Endothelial cell (in vitro differentiated cells): ENCODE data around the gene SPOCK1. TPM values are rescaled to one million over a fixed set of nuclear protein-coding genes. Genes with fewer than 3 reads are reported as not detected.
A peak's percentile ranks its signal among the peaks of the same experiment; 100 is the strongest.

Experiments
- DNase-seq: peaks from one replicate; pipeline ENCODE4 v3.0.0; 2021; ENCODE audit warnings: low spot score
- H3K27ac Mint-ChIP-seq: one replicate; pipeline ENCODE4 v1.8.0; 2021; ENCODE audit warnings: mixed read lengths, inconsistent platforms; ENCODE audit not compliant: unreplicated experiment
- H3K27me3 Mint-ChIP-seq: one replicate; pipeline ENCODE4 v1.8.0; 2021; ENCODE audit warnings: mild to moderate bottlenecking, moderate library complexity, mixed read lengths, inconsistent platforms; ENCODE audit not compliant: unreplicated experiment
- H3K36me3 Mint-ChIP-seq: one replicate; pipeline ENCODE4 v1.8.0; 2021; ENCODE audit warnings: mild to moderate bottlenecking, low read depth, mixed read lengths, inconsistent platforms; ENCODE audit not compliant: unreplicated experiment
- H3K4me1 Mint-ChIP-seq: one replicate; pipeline ENCODE4 v1.8.0; 2021; ENCODE audit warnings: mild to moderate bottlenecking, mixed read lengths, inconsistent platforms; ENCODE audit not compliant: unreplicated experiment
- H3K4me3 Mint-ChIP-seq: one replicate; pipeline ENCODE4 v1.8.0; 2021; ENCODE audit warnings: mild to moderate bottlenecking, mixed read lengths, inconsistent platforms; ENCODE audit not compliant: unreplicated experiment
- H3K9me3 Mint-ChIP-seq: one replicate; pipeline ENCODE4 v1.8.0; 2021; ENCODE audit warnings: mixed read lengths, inconsistent platforms; ENCODE audit not compliant: unreplicated experiment
- total RNA-seq: library from RNA; stranded (reverse); fragmentation: NEBNext Ultra II Directional; extraction: Animal tissue kit (Norgen Biotek cat#: 25700); gene quantifications from one replicate; pipeline ENCODE4 v1.2.1, GENCODE V29; 2021; ENCODE audit not compliant: unreplicated experiment
- TF ChIP-seq, protein P1 (sequence below): fragments of 200-600 bp; sonication (generic); IDR thresholded peaks from one replicate; pipeline ENCODE4 v1.5.0; 2021; ENCODE audit warnings: antibody characterized with exemption; ENCODE audit not compliant: unreplicated experiment

Gene SPOCK1
- total RNA-seq, 1 donor from 2014 or later: 8.7 TPM

DNA sequence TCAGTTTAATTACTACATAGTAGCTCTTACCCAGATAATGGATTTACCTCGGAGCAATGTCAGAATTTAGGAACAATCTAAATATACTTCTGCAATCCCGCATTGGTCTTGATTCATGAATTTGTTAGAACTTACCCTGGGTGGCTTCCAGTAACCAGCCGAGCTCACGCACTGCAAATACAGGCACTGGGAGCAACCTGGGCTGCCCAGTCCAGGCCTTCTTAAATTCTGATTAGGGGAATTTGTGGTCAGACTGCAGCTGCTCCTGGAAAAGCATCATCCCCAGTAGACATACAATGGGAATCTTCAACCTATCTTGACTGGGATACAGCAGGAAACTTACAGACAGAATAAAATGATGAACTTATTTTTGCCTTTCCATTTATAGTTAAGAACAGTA is 270.3 kb downstream of the SPOCK1 start:
- Mint-ChIP-seq H3K27ac (no peak overlapping the region), H3K36me3 (no peaks in the 10 kb centered on the region), H3K4me3 (no peak overlapping the region), H3K9me3 (no peaks in the 10 kb centered on the region), H3K27me3 (no peaks in the 10 kb centered on the region), H3K4me1 (no peaks in the 10 kb centered on the region)
- TF ChIP-seq, protein P1, sequence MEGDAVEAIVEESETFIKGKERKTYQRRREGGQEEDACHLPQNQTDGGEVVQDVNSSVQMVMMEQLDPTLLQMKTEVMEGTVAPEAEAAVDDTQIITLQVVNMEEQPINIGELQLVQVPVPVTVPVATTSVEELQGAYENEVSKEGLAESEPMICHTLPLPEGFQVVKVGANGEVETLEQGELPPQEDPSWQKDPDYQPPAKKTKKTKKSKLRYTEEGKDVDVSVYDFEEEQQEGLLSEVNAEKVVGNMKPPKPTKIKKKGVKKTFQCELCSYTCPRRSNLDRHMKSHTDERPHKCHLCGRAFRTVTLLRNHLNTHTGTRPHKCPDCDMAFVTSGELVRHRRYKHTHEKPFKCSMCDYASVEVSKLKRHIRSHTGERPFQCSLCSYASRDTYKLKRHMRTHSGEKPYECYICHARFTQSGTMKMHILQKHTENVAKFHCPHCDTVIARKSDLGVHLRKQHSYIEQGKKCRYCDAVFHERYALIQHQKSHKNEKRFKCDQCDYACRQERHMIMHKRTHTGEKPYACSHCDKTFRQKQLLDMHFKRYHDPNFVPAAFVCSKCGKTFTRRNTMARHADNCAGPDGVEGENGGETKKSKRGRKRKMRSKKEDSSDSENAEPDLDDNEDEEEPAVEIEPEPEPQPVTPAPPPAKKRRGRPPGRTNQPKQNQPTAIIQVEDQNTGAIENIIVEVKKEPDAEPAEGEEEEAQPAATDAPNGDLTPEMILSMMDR: no peak
- DNase-seq: no peak

DNA sequence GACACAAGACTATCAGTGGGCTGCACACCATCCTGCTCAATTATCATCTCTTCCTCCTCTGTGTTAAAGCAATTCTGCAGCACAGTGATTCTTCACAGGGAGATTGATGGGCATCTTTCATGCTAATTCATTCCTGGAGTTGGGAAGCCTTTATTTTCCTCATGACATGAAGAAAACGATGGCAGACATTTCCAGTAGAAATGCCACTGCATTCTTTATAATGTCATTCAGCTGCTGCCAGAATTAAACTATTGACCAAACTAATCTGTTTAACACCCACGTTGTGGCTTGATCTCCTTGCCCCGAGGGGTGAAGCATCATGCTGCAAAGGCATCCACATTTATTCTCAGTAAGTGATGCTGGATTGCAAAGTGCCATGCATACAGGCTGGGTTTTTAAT is 273.0 kb downstream of the SPOCK1 start:
- TF ChIP-seq, protein P1: no peak
- H3K27ac Mint-ChIP-seq: no peak overlapping the region
- H3K27me3 Mint-ChIP-seq: no peaks in the 10 kb centered on the region
- no peak overlapping the region for H3K4me3 Mint-ChIP-seq
- peaks cover 2% of the 10 kb centered on the region for H3K4me1 Mint-ChIP-seq
- no peaks in the 10 kb centered on the region for H3K36me3 Mint-ChIP-seq
- no peak for DNase-seq
- no peaks in the 10 kb centered on the region for H3K9me3 Mint-ChIP-seq

DNA sequence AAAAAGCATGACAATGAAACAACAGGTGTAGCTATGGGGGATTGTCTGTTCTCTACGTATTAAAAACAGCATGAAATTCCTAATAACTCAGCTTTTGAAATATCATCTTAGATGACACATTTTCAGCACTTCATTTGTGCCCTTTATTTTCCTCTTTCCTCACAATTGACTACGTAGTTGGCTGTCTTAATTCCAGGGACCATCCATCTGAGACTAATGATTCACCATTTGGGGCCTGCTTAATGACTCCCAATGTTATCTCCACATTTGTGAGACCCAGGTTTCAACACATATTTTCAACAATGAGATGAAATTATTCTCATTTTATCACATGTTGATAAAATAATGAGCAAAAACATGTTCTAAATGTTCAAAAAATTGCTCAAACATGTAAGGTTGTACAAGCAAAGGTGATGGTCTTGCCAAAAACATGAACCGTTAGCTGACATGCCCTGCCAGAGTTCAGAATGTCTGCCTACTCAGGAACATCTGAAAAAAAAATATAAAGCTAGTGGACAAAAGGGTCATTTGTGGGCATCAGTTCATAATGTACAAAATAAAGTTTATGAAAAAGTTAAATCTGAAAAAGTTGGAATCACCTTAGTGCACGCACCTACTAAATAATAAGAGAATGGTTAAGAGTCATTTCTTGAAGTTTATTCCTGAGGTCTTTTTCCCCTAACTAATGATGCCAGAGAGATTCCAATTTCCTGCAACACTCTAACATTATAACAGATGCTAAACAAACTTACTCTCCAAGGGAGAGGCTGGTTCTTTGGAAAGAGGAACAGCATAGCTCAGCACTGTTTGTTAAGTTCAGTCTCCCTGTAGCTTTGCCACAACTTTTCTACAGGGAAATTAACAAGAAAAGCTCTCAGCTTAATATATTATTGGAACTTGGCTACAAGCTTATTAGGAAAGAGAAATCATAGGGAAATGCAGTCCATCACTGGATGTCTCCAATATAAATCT is 275.5 kb downstream of the SPOCK1 start:
- Mint-ChIP-seq H3K27ac (no peak overlapping the region), H3K9me3 (no peaks in the 10 kb centered on the region), H3K4me1 (peaks cover 2% of the 10 kb centered on the region), H3K27me3 (no peaks in the 10 kb centered on the region), H3K4me3 (no peak overlapping the region), H3K36me3 (no peaks in the 10 kb centered on the region)
- DNase-seq: no peak
- TF ChIP-seq, protein P1: no peak

DNA sequence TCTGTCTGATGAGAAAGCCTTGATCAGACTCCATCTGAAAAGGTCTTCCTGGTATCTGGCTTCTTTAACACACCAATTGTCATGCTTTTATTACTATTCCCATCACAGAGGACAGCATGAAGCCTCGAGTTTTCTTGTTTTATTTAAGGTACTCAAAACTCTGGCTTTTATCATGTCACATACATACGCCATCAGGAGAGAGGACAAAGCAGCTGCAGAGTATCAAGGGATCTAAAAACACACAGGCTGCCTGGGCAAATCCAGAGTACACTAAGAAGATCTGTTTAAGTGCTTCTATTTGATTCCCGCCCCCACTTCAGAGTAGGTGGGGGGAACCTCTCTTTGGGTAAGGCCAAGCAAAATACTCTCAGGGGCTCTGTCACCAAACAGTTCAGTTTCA is 277.2 kb downstream of the SPOCK1 start:
- H3K36me3 Mint-ChIP-seq: no peaks in the 10 kb centered on the region
- no peak overlapping the region for H3K4me3 Mint-ChIP-seq
- TF ChIP-seq, protein P1: no peak
- no peaks in the 10 kb centered on the region for H3K9me3 Mint-ChIP-seq
- H3K27ac Mint-ChIP-seq: no peak overlapping the region
- peaks cover 2% of the 10 kb centered on the region for H3K4me1 Mint-ChIP-seq
- H3K27me3 Mint-ChIP-seq: no peaks in the 10 kb centered on the region
- DNase-seq: no peak

DNA sequence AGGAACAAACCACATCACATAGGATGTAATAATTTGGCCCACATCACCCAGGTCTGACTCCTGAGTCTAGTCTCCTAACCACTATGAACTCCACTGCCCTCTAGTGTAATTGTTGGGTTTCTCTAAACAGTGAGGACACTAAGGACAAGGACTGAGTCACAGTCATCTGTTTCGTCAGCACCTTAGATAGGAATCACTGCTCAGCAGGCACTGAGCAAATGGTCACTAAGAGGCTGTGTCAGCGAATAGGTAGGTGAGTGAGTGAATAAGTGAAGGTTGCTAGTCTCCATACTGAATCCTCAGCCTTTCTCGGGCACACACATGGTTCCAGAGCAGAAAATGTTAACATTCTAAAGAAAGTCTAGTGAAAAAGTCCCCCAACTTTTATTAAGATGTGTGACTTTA is 278.6 kb downstream of the SPOCK1 start:
- H3K27me3 Mint-ChIP-seq: peaks cover 3% of the 10 kb centered on the region
- no peak overlapping the region for H3K27ac Mint-ChIP-seq
- DNase-seq: peak; percentile 14
- peaks cover 3% of the 10 kb centered on the region for H3K36me3 Mint-ChIP-seq
- H3K4me3 Mint-ChIP-seq: no peak overlapping the region
- H3K4me1 Mint-ChIP-seq: peaks cover 2% of the 10 kb centered on the region
- TF ChIP-seq, protein P1: peak; percentile 43
- H3K9me3 Mint-ChIP-seq: no peaks in the 10 kb centered on the region
